PC-9 (cell line): Measurements from ENCODE around the gene TRPV2. TPM values are rescaled to one million over a fixed set of nuclear protein-coding genes. Genes with fewer than 3 reads are reported as not detected.

Experiments
- BruUV-seq: library from RNA; stranded (reverse); fragments of 400-500 nt; replicated peaks from 2 replicates; lab custom pipeline; 2021; lab: Mats Ljungman, UMichigan
- CTCF ChIA-PET: fragments of 300-600 bp; sonication (Branson Sonifier 250); formaldehyde crosslinking; loops from one replicate; lab custom pipeline; 2022; ENCODE audit warnings: antibody characterized with exemption; lab: Charles Lee
- POLR2A ChIA-PET: fragments of 300-600 bp; sonication (Branson Sonifier 250); formaldehyde crosslinking; loops from one replicate; lab custom pipeline; 2022; ENCODE audit warnings: antibody characterized with exemption; ENCODE audit not compliant: unreplicated experiment; lab: Charles Lee
- DNase-seq, 2 experiments: peaks; one replicate each; pipeline versions ENCODE4 v3.0.0 to v3.0.0-alpha.2; 2015 to 2022; ENCODE audit warnings: mixed read lengths in 1 of 2
- H2AFZ ChIP-seq: fragments of 200-600 bp; sonication (generic); 2 replicates; pipeline ENCODE4 v1.8.1; 2017; ENCODE audit warnings: antibody characterized with exemption
- H3F3A ChIP-seq: fragments of 200-600 bp; sonication (generic); 2 replicates; pipeline ENCODE4 v1.8.1; 2017; ENCODE audit warnings: antibody characterized with exemption, mild to moderate bottlenecking, low read depth; ENCODE audit not compliant: insufficient read depth
- H3K27ac ChIP-seq: fragments of 200-600 bp; sonication (generic); 2 replicates; pipeline ENCODE4 v1.6.1; 2016; ENCODE audit warnings: mixed run types
- H3K27me3 ChIP-seq: fragments of 200-600 bp; sonication (generic); 2 replicates; pipeline ENCODE4 v1.6.1; 2016; ENCODE audit warnings: low read depth, mixed run types; ENCODE audit not compliant: insufficient read depth
- H3K36me3 ChIP-seq: fragments of 200-600 bp; sonication (generic); 2 replicates; pipeline ENCODE4 v1.6.1; 2016; ENCODE audit warnings: low read depth, mixed run types
- H3K4me1 ChIP-seq: fragments of 200-600 bp; sonication (generic); replicated peaks from 2 replicates; pipeline ENCODE4 v1.6.1; 2016; ENCODE audit warnings: mixed run types; ENCODE audit not compliant: insufficient read depth
- H3K4me2 ChIP-seq: fragments of 200-600 bp; sonication (generic); 2 replicates; pipeline ENCODE4 v1.6.1; 2017; ENCODE audit warnings: mixed run types
- H3K4me3 ChIP-seq: fragments of 200-600 bp; sonication (generic); 2 replicates; pipeline ENCODE4 v1.6.1; 2016; ENCODE audit warnings: mixed run types
- H3K79me2 ChIP-seq: fragments of 200-600 bp; sonication (generic); 2 replicates; pipeline ENCODE4 v1.6.1; 2017; ENCODE audit warnings: low read depth, mixed run types
- H3K9me2 ChIP-seq: fragments of 200-600 bp; sonication (generic); 2 replicates; pipeline ENCODE4 v1.8.1; 2017; ENCODE audit warnings: mild to moderate bottlenecking; ENCODE audit not compliant: insufficient read depth
- H3K9me3 ChIP-seq: fragments of 200-600 bp; sonication (generic); 2 replicates; pipeline ENCODE4 v1.8.1; 2016; ENCODE audit warnings: low read depth; ENCODE audit not compliant: insufficient read depth
- H4K20me1 ChIP-seq: fragments of 200-600 bp; sonication (generic); 2 replicates; pipeline ENCODE4 v1.8.1; 2017; ENCODE audit not compliant: insufficient read depth
- EZH2 ChIP-seq: fragments of 200-600 bp; sonication (generic); IDR thresholded peaks from 2 replicates; pipeline ENCODE4 v1.8.0; 2017; ENCODE audit warnings: antibody characterized with exemption, low read depth
- intact Hi-C: fragments of 100-400 bp; cut with micrococcal nuclease; formaldehyde crosslinking; loops from one replicate; pipeline ENCODE4 v1.10.0; 2022; ENCODE audit not compliant: unreplicated experiment
- total RNA-seq: library from RNA; stranded (reverse); gene quantifications from 2 replicates; pipeline ENCODE4 v1.2.3, GENCODE V29; 2021
- TF ChIP-seq, protein P1 (sequence below): fragments of 200-600 bp; sonication (generic); conservative IDR thresholded peaks from 2 replicates; pipeline ENCODE4 v1.6.1; 2017; ENCODE audit warnings: mixed run types, antibody characterized with exemption, mild to moderate bottlenecking, moderate library complexity

TRPV2 gene
- total RNA-seq, 1 experiment from 2014 or later: 5.3 TPM

DNA sequence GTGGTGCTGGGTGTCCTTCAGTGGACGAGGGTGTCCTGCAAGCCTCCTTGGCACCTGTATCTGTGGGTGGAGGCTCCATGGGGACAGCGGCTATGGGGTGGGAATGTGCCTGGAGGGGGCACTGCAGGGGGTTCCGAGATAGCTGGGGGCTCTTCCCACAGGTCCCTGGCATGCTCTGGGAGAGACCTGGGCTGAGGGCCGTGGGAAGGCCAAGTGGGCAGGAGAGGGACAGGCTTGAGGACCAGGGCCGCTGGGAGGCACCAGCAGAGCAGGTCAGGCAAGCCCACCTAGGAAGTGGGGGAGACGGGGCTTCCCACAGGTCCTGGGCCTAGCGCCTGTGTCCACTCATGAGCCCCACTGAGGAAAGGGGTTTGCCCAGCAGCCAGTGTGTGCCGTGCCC lies 66.9 kb downstream of the TRPV2 start:
- Histone ChIP-seq H3K27ac (no peak overlapping the region), H3K36me3 (no peaks in the 10 kb centered on the region), H3K9me2 (no peaks in the 10 kb centered on the region), H4K20me1 (no peaks in the 10 kb centered on the region), H3K4me2 (no peak overlapping the region), H3K4me1 (no peaks in the 10 kb centered on the region), H3F3A (no peaks in the 10 kb centered on the region), H3K27me3 (no peaks in the 10 kb centered on the region), H3K4me3 (no peak overlapping the region), H3K9me3 (no peaks in the 10 kb centered on the region), H3K79me2 (no peaks in the 10 kb centered on the region), H2AFZ (no peak overlapping the region)
- intact Hi-C loops: no loop called here
- CTCF ChIA-PET: no interaction called here
- TF ChIP-seq EZH2: no peak
- TF ChIP-seq, protein P1, sequence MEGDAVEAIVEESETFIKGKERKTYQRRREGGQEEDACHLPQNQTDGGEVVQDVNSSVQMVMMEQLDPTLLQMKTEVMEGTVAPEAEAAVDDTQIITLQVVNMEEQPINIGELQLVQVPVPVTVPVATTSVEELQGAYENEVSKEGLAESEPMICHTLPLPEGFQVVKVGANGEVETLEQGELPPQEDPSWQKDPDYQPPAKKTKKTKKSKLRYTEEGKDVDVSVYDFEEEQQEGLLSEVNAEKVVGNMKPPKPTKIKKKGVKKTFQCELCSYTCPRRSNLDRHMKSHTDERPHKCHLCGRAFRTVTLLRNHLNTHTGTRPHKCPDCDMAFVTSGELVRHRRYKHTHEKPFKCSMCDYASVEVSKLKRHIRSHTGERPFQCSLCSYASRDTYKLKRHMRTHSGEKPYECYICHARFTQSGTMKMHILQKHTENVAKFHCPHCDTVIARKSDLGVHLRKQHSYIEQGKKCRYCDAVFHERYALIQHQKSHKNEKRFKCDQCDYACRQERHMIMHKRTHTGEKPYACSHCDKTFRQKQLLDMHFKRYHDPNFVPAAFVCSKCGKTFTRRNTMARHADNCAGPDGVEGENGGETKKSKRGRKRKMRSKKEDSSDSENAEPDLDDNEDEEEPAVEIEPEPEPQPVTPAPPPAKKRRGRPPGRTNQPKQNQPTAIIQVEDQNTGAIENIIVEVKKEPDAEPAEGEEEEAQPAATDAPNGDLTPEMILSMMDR: no peak
- POLR2A ChIA-PET: no interaction called here
- BruUV-seq: no TSS peak
- DNase-seq: no peak

DNA sequence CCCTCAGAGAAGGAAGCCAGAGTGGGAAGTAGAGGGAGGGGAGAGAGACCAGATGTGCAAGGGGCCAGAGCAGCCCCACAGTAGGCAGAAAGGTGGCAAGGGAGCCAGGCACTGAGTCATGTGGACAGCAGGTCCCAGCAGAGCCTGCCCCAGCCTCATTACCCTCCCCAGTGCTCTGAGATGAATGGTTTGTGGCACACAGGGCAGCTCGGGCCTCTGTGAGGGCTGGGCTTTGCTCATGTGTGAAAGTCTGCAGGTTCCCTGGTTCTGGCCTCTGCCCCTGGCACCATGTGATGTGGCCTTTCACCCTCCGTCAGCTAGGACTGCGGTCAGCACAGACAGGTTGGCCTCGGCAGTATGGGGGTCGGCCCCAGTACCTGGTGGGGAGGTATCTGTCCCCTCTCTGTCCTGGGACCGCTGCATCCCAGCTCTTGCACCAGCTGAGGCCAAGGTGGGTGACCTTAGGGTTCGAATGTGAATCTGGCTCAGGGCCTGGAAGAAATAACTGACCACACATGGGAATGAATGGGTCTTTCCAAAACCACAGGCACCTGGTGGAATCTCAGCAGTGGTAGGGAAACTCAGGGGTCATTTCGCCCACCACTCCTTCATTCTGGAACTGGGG lies 67.8 kb downstream of the TRPV2 start:
- H3K9me2 ChIP-seq: no peaks in the 10 kb centered on the region
- no peaks in the 10 kb centered on the region for H4K20me1 ChIP-seq
- H3K4me2 ChIP-seq: no peak overlapping the region
- no peaks in the 10 kb centered on the region for H3K27me3 ChIP-seq
- no peaks in the 10 kb centered on the region for H3K36me3 ChIP-seq
- TF ChIP-seq, protein P1: no peak
- no peak for TF ChIP-seq EZH2
- ChIA-PET POLR2A (no interaction called here), CTCF (no interaction called here)
- BruUV-seq: no TSS peak
- no peak overlapping the region for H3K4me3 ChIP-seq
- H3F3A ChIP-seq: no peaks in the 10 kb centered on the region
- H3K4me1 ChIP-seq: no peaks in the 10 kb centered on the region
- no peak for DNase-seq
- no peak overlapping the region for H3K27ac ChIP-seq
- no peaks in the 10 kb centered on the region for H3K79me2 ChIP-seq
- no peaks in the 10 kb centered on the region for H3K9me3 ChIP-seq
- no peak overlapping the region for H2AFZ ChIP-seq
- intact Hi-C loops: no loop called here

DNA sequence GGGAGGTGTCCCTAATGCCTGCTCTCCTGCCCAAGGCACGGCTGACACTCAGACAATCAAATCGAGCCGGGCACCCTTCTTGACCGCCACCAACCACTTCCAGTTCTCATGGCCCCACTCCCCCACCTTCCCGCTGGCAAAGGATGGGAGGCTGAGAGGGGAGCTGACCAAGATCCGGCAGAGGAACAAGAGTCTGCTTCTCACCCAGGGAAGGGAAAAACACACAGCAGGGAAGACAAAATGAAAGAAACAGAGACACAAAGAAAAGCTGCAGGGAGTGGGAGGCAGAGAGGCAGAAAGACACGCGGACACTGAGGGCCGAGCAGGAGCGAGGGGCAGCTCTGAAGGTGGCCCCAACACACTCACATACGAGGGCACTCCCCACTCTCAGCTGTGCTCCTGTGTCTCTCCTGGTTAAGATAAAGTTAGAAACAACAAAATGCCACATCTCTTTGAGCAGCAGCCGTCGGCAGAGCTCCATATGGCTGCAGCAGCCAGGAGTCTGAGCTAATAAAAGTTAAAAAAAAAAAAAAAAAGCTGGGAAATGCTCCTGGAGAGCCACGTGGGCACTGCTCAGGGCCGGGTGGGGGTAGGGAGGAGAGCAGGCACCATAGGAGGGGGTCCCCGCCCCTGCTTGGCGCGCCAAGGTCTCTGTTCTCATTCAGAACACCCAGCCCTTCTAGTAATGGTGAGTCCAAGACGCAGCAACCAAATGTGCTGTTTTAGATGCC lies 69.2 kb downstream of the TRPV2 start:
- H3F3A ChIP-seq: no peaks in the 10 kb centered on the region
- H3K27me3 ChIP-seq: no peaks in the 10 kb centered on the region
- no peaks in the 10 kb centered on the region for H4K20me1 ChIP-seq
- H3K36me3 ChIP-seq: no peaks in the 10 kb centered on the region
- POLR2A ChIA-PET: interaction anchor here (0.6 kb wide), 1 partner anchor 8 kb away, joined by 4 read pairs; no protein-coding TSS in a partner anchor
- no peak for TF ChIP-seq EZH2
- TF ChIP-seq, protein P1: no peak
- H3K79me2 ChIP-seq: no peaks in the 10 kb centered on the region
- CTCF ChIA-PET: interaction anchor here (0.6 kb wide), 2 partner anchors 10 to 66 kb away, joined by 5 to 14 read pairs; no protein-coding TSS in a partner anchor
- no peak overlapping the region for H3K4me2 ChIP-seq
- DNase-seq: no peak
- H3K9me3 ChIP-seq: no peaks in the 10 kb centered on the region
- no peaks in the 10 kb centered on the region for H3K4me1 ChIP-seq
- H3K4me3 ChIP-seq: no peak overlapping the region
- H2AFZ ChIP-seq: no peak overlapping the region
- no peaks in the 10 kb centered on the region for H3K9me2 ChIP-seq
- no peak overlapping the region for H3K27ac ChIP-seq
- intact Hi-C loops: no loop called here
- no TSS peak for BruUV-seq

Other genes starting within 250 kb of the TRPV2 start
- 139 and 171 TPM in 2 replicates for gene NCOR1, start 200.0 kb upstream of the TRPV2 start, total RNA-seq
- gene PIGL, start 198.4 kb upstream of the TRPV2 start, total RNA-seq: 59.2 and 71.8 TPM in 2 replicates
- 12.6 and 18.1 TPM in 2 replicates for gene CENPV, start 62.1 kb upstream of the TRPV2 start, total RNA-seq
- gene UBB, start 34.5 kb upstream of the TRPV2 start, total RNA-seq: 2,044 and 2,361 TPM in 2 replicates
- gene LRRC75A, start 76.6 kb downstream of the TRPV2 start, total RNA-seq: 14.0 and 15.8 TPM in 2 replicates
- gene ZNF287, start 153.6 kb downstream of the TRPV2 start, total RNA-seq: 4.3 and 4.5 TPM in 2 replicates
- 6.5 and 7.2 TPM in 2 replicates for gene ZNF624, start 238.3 kb downstream of the TRPV2 start, total RNA-seq